ENCODE results near the gene RTRAF. TPM values are rescaled to one million over a fixed set of nuclear protein-coding genes. Genes with fewer than 3 reads are reported as not detected.

The RTRAF gene
- total and polyA plus RNA-seq, 9 of the 15 experiments (the other 6 are each of a cell fraction or from before 2014, with no cell fraction given) = 126 to 204 (median 155) TPM

DNA sequence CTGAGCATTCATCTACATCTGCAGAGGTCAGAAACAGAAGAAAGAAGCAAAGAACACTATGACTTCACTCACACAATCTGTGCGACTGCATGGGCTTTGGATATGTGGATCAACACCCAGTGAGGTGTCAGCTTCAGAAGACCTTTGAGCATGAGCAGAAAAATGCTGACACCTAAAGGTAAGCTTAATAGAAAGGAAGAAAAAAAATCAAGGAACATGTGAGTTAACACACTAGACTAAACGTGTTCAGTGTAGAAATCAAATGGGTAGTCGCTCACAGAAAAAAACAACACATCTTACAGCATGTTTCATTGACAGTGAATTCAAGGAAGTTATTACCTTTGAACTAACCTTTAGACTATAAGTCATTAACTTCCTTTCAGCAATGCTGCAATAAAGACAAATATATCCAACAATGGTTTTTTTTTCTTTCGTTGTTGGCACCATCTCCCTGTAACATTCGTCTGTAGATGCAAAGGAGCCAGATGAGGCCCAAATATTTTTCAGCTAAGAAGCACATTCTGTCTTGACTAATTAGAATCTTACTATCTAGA lies 30.9 kb downstream of the RTRAF start (continued):
- TF ChIP-seq, protein P1, sequence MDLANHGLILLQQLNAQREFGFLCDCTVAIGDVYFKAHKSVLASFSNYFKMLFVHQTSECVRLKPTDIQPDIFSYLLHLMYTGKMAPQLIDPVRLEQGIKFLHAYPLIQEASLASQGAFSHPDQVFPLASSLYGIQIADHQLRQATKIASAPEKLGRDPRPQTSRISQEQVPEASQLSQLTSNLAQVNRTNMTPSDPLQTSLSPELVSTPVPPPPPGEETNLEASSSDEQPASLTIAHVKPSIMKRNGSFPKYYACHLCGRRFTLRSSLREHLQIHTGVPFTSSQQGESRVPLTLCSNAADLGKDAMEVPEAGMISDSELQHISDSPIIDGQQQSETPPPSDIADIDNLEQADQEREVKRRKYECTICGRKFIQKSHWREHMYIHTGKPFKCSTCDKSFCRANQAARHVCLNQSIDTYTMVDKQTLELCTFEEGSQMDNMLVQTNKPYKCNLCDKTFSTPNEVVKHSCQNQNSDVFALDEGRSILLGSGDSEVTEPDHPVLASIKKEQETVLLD (IDR thresholded peaks at IDR 0.05) = no peak
- no peak for TF ChIP-seq DNMT1 (IDR thresholded peaks at IDR 0.05)
- TF ChIP-seq, protein P2, sequence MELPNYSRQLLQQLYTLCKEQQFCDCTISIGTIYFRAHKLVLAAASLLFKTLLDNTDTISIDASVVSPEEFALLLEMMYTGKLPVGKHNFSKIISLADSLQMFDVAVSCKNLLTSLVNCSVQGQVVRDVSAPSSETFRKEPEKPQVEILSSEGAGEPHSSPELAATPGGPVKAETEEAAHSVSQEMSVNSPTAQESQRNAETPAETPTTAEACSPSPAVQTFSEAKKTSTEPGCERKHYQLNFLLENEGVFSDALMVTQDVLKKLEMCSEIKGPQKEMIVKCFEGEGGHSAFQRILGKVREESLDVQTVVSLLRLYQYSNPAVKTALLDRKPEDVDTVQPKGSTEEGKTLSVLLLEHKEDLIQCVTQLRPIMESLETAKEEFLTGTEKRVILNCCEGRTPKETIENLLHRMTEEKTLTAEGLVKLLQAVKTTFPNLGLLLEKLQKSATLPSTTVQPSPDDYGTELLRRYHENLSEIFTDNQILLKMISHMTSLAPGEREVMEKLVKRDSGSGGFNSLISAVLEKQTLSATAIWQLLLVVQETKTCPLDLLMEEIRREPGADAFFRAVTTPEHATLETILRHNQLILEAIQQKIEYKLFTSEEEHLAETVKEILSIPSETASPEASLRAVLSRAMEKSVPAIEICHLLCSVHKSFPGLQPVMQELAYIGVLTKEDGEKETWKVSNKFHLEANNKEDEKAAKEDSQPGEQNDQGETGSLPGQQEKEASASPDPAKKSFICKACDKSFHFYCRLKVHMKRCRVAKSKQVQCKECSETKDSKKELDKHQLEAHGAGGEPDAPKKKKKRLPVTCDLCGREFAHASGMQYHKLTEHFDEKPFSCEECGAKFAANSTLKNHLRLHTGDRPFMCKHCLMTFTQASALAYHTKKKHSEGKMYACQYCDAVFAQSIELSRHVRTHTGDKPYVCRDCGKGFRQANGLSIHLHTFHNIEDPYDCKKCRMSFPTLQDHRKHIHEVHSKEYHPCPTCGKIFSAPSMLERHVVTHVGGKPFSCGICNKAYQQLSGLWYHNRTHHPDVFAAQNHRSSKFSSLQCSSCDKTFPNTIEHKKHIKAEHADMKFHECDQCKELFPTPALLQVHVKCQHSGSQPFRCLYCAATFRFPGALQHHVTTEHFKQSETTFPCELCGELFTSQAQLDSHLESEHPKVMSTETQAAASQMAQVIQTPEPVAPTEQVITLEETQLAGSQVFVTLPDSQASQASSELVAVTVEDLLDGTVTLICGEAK (IDR thresholded peaks at IDR 0.05) = no peak
- TF ChIP-seq, protein P2 (CRISPR knock-in tag; IDR thresholded peaks at IDR 0.05) = no peak
- TF ChIP-seq, protein P3, sequence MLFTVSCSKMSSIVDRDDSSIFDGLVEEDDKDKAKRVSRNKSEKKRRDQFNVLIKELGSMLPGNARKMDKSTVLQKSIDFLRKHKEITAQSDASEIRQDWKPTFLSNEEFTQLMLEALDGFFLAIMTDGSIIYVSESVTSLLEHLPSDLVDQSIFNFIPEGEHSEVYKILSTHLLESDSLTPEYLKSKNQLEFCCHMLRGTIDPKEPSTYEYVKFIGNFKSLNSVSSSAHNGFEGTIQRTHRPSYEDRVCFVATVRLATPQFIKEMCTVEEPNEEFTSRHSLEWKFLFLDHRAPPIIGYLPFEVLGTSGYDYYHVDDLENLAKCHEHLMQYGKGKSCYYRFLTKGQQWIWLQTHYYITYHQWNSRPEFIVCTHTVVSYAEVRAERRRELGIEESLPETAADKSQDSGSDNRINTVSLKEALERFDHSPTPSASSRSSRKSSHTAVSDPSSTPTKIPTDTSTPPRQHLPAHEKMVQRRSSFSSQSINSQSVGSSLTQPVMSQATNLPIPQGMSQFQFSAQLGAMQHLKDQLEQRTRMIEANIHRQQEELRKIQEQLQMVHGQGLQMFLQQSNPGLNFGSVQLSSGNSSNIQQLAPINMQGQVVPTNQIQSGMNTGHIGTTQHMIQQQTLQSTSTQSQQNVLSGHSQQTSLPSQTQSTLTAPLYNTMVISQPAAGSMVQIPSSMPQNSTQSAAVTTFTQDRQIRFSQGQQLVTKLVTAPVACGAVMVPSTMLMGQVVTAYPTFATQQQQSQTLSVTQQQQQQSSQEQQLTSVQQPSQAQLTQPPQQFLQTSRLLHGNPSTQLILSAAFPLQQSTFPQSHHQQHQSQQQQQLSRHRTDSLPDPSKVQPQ (CRISPR knock-in tag; IDR thresholded peaks at IDR 0.05; ENCODE audit: borderline replicate concordance) = no peak

All from K562 (cell line).